ENCODE measurements around the gene HSPE1.
"Not testable (repeated sequence)": the region's sequence is repeated elsewhere in the genome, so short reads cannot be mapped to it uniquely, and the experiment has no call there.

The HSPE1 gene

GRCh38 chr2:197498235-197498936 is 1.8 kb upstream of the HSPE1 start:
- no peak for DNase-seq (ENCODE audit: low read depth in 3 of 3)

GRCh38 chr2:197498937-197499593 is 1.1 kb upstream of the HSPE1 start:
- peak in 2 of 3 experiments; percentile 12 to 24 for DNase-seq (ENCODE audit: low read depth in 3 of 3)

- no peak for DNase-seq (ENCODE audit: low read depth in 3 of 3)
Measured at GRCh38 chr2:197500503-197501131, 438 bp downstream of the HSPE1 start.

GRCh38 chr2:197502201-197502600 is 2.0 kb downstream of the HSPE1 start:
- no peak for DNase-seq (ENCODE audit: low read depth in 3 of 3)

- no peak for DNase-seq (ENCODE audit: low read depth in 3 of 3)
Measured at GRCh38 chr2:197502685-197503084, 2.5 kb downstream of the HSPE1 start.

GRCh38 chr2:197504000-197504399 is 3.8 kb downstream of the HSPE1 start:
- DNase-seq (ENCODE audit: low read depth in 3 of 3): no peak

- DNase-seq (ENCODE audit: low read depth in 3 of 3): no peak
Measured at GRCh38 chr2:197504512-197504911, 4.3 kb downstream of the HSPE1 start.

- DNase-seq (ENCODE audit: low read depth in 3 of 3): no peak
Measured at GRCh38 chr2:197506658-197507057, 6.5 kb downstream of the HSPE1 start.

- no peak for DNase-seq (ENCODE audit: low read depth in 3 of 3)
Measured at GRCh38 chr2:197513915-197514314, 13.7 kb downstream of the HSPE1 start.

GRCh38 chr2:197514754-197515153 is 14.6 kb downstream of the HSPE1 start:
- no peak for DNase-seq (ENCODE audit: low read depth in 3 of 3)

- peak in 1 of 3 experiments; percentile 1 for DNase-seq (ENCODE audit: low read depth in 3 of 3)
Measured at GRCh38 chr2:197515315-197515738, 15.1 kb downstream of the HSPE1 start.

GRCh38 chr2:197515739-197516392 is 15.7 kb downstream of the HSPE1 start, which contains the start of gene MOB4:
TSS of gene MOB4 (plus strand) at chr2:197516066. CDS start at chr2:197516087, 21 bp downstream.
- DNase-seq (ENCODE audit: low read depth in 3 of 3): peak; percentile 83 to 87 (median 84)

GRCh38 chr2:197516393-197516761 is 16.2 kb downstream of the HSPE1 start:
- DNase-seq (ENCODE audit: low read depth in 3 of 3): peak in 1 of 3 experiments; percentile 5

GRCh38 chr2:197517150-197517549 is 17.0 kb downstream of the HSPE1 start:
- DNase-seq (ENCODE audit: low read depth in 3 of 3): no peak

GRCh38 chr2:197538412-197538811 is 38.2 kb downstream of the HSPE1 start:
- DNase-seq (ENCODE audit: low read depth in 3 of 3): no peak

- DNase-seq (ENCODE audit: low read depth in 3 of 3): no peak
Measured at GRCh38 chr2:197539734-197540133, 39.6 kb downstream of the HSPE1 start.

- no peak for DNase-seq (ENCODE audit: low read depth in 3 of 3)
Measured at GRCh38 chr2:197543206-197543605, 43.0 kb downstream of the HSPE1 start.

GRCh38 chr2:197547163-197547900 is 47.2 kb downstream of the HSPE1 start:
- no peak for DNase-seq (ENCODE audit: low read depth in 3 of 3)

GRCh38 chr2:197548582-197548981 is 48.4 kb downstream of the HSPE1 start:
- DNase-seq (ENCODE audit: low read depth in 3 of 3): no peak

- not testable (repeated sequence) for DNase-seq (ENCODE audit: low read depth in 3 of 3)
Measured at GRCh38 chr2:197551260-197551659, 51.1 kb downstream of the HSPE1 start.

Data from stimulated activated CD4-positive, alpha-beta T cell treated with anti-CD3 and anti-CD28 coated beads, TNF-alpha, amount 100 ng/mL, for 4 hours (primary cell).